ENCODE data around the gene DUSP10. TPM values are rescaled to one million over a fixed set of nuclear protein-coding genes. Genes with fewer than 3 reads are reported as not detected.

DUSP10 gene
- total RNA-seq, 1 experiment from 2014 or later: 1.7 TPM

DNA sequence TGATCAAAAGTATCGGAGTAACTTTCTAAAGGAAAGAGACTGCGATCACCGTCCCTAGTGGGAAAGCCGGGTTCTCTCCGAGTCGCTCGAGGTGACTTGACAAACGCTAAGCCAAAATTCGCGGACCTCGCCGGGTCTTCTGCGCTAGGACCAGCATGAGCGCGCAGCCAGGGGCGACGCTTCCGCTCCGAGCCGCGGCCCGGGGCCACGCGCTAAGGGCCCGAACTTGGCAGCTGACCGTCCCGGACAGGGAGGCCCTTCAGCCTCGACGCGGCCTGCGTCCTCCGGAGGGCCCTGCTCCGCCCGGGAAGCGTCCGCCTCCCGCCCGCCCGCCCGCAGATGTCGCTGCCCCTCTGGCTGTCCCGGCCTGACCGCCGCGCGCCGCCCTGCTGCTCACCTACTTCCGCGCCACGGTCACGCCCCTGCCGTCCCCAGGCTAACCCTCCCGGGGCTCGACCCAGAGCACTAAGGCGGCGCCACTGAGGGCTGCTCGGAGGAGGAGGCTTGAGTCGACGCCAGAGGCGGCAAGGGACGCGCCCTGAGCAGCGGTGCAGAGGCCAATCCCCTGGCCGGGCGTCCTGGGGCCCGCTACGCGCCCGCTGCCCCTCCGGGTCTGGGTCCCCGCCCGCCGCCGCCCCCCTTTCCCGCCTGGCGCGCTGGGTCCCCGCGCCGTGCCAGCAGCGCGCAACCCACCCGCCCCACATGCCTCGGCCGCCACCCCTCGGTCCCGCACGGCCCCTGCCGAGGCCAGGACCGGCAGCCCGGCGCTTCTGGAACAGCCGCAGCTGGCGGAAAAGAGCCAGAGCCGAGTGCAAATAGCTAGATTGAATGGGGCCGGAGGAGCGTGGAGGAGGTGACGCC lies 896 bp upstream of the DUSP10 start:
- DNase-seq (ENCODE audit: low read depth, low spot score): peak; percentile 48
- no peaks in the 10 kb centered on the region for H3K27me3 ChIP-seq (ENCODE audit: insufficient read depth, low read length)
- CTCF ChIA-PET: interaction anchor here (1.0 to 1.2 kb wide), 2 partner anchors 199 to 713 kb away, joined by 3 to 4 read pairs (median 3); no protein-coding TSS in a partner anchor
- peak overlapping the region; percentile 99 for H3K4me2 ChIP-seq (ENCODE audit: low read length)
- RAD21 ChIA-PET (ENCODE audit: low non-redundant PET in 1 of 2, low total read pairs in 2 of 2, uncharacterized antibody in 2 of 2, unreplicated experiment in 2 of 2): interaction anchor here in 1 of 2 experiments (0.6 kb wide), 1 partner anchor 178 kb away, joined by 3 read pairs; no protein-coding TSS in a partner anchor
- intact Hi-C loops (cut with micrococcal nuclease): loop anchor here (5.0 kb wide), 1 partner anchor 715 kb away; no protein-coding TSS in a partner anchor
- H2AFZ ChIP-seq (ENCODE audit: low read depth, low read length, poor library complexity, severe bottlenecking): peak overlapping the region; percentile 93
- H3K79me2 ChIP-seq (ENCODE audit: insufficient read depth, low read length): no peaks in the 10 kb centered on the region
- H3K9ac ChIP-seq (ENCODE audit: low read length): peak overlapping the region; percentile 66
- no peaks in the 10 kb centered on the region for H3K36me3 ChIP-seq (ENCODE audit: control insufficient read depth in 1 of 2, insufficient read depth in 2 of 2, low read length in 2 of 2)
- H3K27ac ChIP-seq (ENCODE audit: low read depth, low read length): peak overlapping the region; percentile 83
- peak; percentile 74 for ATAC-seq
- POLR2A ChIA-PET: interaction anchor here (0.9 kb wide), 1 partner anchor 8 kb away, joined by 10 read pairs; no protein-coding TSS in a partner anchor
- peaks cover 5 to 20% of the 10 kb centered on the region in 2 experiments; a peak in 3 of 4 replicates for H3K4me1 ChIP-seq (ENCODE audit: control insufficient read depth in 1 of 2, insufficient read depth in 2 of 2, low read length in 2 of 2)
- peak overlapping the region; percentile 74 to 76 for H3K4me3 ChIP-seq (replicated peaks in 1 of 2; ENCODE audit: low read depth in 1 of 2, low read length in 2 of 2)
- no peaks in the 10 kb centered on the region for H4K20me1 ChIP-seq (ENCODE audit: insufficient read depth)
- BruUV-seq (replicated peaks): TSS peak; percentile 52
- no peaks in the 10 kb centered on the region for H3K9me2 ChIP-seq (ENCODE audit: insufficient read depth)
- no peaks in the 10 kb centered on the region for H3K9me3 ChIP-seq (ENCODE audit: control insufficient read depth in 1 of 2, insufficient read depth in 1 of 2, low read depth in 1 of 2, low read length in 2 of 2)
- TF ChIP-seq FOSL1 (IDR thresholded peaks at IDR 0.05; ENCODE audit: low read depth): peak; percentile 32; the same call in 1 of the 2 replicates
- TF ChIP-seq EGR1 (IDR thresholded peaks at IDR 0.05; ENCODE audit: low read depth): no peak
- peak; percentile 10; the same call in 1 of the 2 replicates for TF ChIP-seq SIN3A (IDR thresholded peaks at IDR 0.05; ENCODE audit: low read depth)
- TF ChIP-seq CEBPB (IDR thresholded peaks at IDR 0.05; ENCODE audit: low read depth): no peak
- no peak for TF ChIP-seq EZH2 (IDR thresholded peaks at IDR 0.05)
- TF ChIP-seq, protein P1, sequence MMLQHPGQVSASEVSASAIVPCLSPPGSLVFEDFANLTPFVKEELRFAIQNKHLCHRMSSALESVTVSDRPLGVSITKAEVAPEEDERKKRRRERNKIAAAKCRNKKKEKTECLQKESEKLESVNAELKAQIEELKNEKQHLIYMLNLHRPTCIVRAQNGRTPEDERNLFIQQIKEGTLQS (IDR thresholded peaks at IDR 0.05): no peak
- TF ChIP-seq RAD21 (IDR thresholded peaks at IDR 0.05; ENCODE audit: low read depth): peak; percentile 56
- TF ChIP-seq ZNF274 (IDR thresholded peaks at IDR 0.05; ENCODE audit: low read depth, low read length): no peak
- TF ChIP-seq CBX3 (IDR thresholded peaks at IDR 0.05; ENCODE audit: low read depth): no peak; the same call in 1 of the 2 replicates
- TF ChIP-seq, protein P2, sequence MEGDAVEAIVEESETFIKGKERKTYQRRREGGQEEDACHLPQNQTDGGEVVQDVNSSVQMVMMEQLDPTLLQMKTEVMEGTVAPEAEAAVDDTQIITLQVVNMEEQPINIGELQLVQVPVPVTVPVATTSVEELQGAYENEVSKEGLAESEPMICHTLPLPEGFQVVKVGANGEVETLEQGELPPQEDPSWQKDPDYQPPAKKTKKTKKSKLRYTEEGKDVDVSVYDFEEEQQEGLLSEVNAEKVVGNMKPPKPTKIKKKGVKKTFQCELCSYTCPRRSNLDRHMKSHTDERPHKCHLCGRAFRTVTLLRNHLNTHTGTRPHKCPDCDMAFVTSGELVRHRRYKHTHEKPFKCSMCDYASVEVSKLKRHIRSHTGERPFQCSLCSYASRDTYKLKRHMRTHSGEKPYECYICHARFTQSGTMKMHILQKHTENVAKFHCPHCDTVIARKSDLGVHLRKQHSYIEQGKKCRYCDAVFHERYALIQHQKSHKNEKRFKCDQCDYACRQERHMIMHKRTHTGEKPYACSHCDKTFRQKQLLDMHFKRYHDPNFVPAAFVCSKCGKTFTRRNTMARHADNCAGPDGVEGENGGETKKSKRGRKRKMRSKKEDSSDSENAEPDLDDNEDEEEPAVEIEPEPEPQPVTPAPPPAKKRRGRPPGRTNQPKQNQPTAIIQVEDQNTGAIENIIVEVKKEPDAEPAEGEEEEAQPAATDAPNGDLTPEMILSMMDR (IDR thresholded peaks at IDR 0.05 in 2 of 3, conservative IDR thresholded peaks at IDR 0.05 in 1 of 3; ENCODE audit: borderline replicate concordance in 1 of 3, insufficient read depth in 1 of 3, low read depth in 2 of 3, low read length in 2 of 3): 0 out of 6 replicates have a peak, but pooled peaks of 2 of the 3 experiments have one; percentile 21 to 31
- TF ChIP-seq, protein P3, sequence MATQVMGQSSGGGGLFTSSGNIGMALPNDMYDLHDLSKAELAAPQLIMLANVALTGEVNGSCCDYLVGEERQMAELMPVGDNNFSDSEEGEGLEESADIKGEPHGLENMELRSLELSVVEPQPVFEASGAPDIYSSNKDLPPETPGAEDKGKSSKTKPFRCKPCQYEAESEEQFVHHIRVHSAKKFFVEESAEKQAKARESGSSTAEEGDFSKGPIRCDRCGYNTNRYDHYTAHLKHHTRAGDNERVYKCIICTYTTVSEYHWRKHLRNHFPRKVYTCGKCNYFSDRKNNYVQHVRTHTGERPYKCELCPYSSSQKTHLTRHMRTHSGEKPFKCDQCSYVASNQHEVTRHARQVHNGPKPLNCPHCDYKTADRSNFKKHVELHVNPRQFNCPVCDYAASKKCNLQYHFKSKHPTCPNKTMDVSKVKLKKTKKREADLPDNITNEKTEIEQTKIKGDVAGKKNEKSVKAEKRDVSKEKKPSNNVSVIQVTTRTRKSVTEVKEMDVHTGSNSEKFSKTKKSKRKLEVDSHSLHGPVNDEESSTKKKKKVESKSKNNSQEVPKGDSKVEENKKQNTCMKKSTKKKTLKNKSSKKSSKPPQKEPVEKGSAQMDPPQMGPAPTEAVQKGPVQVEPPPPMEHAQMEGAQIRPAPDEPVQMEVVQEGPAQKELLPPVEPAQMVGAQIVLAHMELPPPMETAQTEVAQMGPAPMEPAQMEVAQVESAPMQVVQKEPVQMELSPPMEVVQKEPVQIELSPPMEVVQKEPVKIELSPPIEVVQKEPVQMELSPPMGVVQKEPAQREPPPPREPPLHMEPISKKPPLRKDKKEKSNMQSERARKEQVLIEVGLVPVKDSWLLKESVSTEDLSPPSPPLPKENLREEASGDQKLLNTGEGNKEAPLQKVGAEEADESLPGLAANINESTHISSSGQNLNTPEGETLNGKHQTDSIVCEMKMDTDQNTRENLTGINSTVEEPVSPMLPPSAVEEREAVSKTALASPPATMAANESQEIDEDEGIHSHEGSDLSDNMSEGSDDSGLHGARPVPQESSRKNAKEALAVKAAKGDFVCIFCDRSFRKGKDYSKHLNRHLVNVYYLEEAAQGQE (IDR thresholded peaks at IDR 0.05; ENCODE audit: low read depth): no peak
- TF ChIP-seq SP1 (IDR thresholded peaks at IDR 0.05; ENCODE audit: low read depth): no peak
- TF ChIP-seq, protein P4, sequence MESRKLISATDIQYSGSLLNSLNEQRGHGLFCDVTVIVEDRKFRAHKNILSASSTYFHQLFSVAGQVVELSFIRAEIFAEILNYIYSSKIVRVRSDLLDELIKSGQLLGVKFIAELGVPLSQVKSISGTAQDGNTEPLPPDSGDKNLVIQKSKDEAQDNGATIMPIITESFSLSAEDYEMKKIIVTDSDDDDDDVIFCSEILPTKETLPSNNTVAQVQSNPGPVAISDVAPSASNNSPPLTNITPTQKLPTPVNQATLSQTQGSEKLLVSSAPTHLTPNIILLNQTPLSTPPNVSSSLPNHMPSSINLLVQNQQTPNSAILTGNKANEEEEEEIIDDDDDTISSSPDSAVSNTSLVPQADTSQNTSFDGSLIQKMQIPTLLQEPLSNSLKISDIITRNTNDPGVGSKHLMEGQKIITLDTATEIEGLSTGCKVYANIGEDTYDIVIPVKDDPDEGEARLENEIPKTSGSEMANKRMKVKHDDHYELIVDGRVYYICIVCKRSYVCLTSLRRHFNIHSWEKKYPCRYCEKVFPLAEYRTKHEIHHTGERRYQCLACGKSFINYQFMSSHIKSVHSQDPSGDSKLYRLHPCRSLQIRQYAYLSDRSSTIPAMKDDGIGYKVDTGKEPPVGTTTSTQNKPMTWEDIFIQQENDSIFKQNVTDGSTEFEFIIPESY (IDR thresholded peaks at IDR 0.05; ENCODE audit: extremely low read depth, insufficient replicate concordance, low read length): no peak
- TF ChIP-seq, protein P5, sequence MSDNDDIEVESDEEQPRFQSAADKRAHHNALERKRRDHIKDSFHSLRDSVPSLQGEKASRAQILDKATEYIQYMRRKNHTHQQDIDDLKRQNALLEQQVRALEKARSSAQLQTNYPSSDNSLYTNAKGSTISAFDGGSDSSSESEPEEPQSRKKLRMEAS (IDR thresholded peaks at IDR 0.05): peak; percentile 62; the same call in 1 of the 2 replicates
- peak; percentile 26 for TF ChIP-seq YY1 (IDR thresholded peaks at IDR 0.05; ENCODE audit: extremely low read depth, insufficient replicate concordance, low read depth, low read length)
- TF ChIP-seq EZH2phosphoT487 (IDR thresholded peaks at IDR 0.05; ENCODE audit: borderline replicate concordance): no peak
- no peak for TF ChIP-seq SRF (IDR thresholded peaks at IDR 0.05; ENCODE audit: low read depth)

All from HCT116 (cell line).